GM12878 (cell line): ENCODE data around the gene FFAR1. TPM values are rescaled to one million over a fixed set of nuclear protein-coding genes. Genes with fewer than 3 reads are reported as not detected.

Experiments used
- BMI1 ChIP-seq: fragments of 450-650 bp; IDR thresholded peaks from 2 replicates; pipeline ENCODE4 v1.6.1; 2016; ENCODE audit warnings: mild to moderate bottlenecking, moderate library complexity, borderline replicate concordance
- CBX5 ChIP-seq: sonication (generic); IDR thresholded peaks from 2 replicates; pipeline ENCODE4 v1.6.1; 2016; ENCODE audit warnings: low read depth, moderate library complexity, mild to moderate bottlenecking, inconsistent platforms
- CREB1 ChIP-seq: IDR thresholded peaks from 2 replicates; pipeline ENCODE4 v1.6.1; 2012; ENCODE audit warnings: low read depth, mild to moderate bottlenecking, inconsistent platforms
- DPF2 ChIP-seq: fragments of 450-650 bp; IDR thresholded peaks from 2 replicates; pipeline ENCODE4 v1.6.1; 2017; ENCODE audit warnings: mild to moderate bottlenecking
- EED ChIP-seq: sonication (generic); IDR thresholded peaks from 2 replicates; pipeline ENCODE4 v1.6.1; 2016; ENCODE audit warnings: antibody characterized with exemption, low read depth
- FOXK2 ChIP-seq: fragments of 450-650 bp; IDR thresholded peaks from 2 replicates; pipeline ENCODE4 v1.6.1; 2017; ENCODE audit warnings: mild to moderate bottlenecking, moderate library complexity
- GATAD2B ChIP-seq: fragments of 450-650 bp; conservative IDR thresholded peaks from 2 replicates; pipeline ENCODE4 v1.6.1; 2017; ENCODE audit warnings: low read depth, mild to moderate bottlenecking, moderate library complexity
- IKZF2 ChIP-seq, 2 experiments: fragments of 450-650 bp; IDR thresholded peaks; 2 replicates each; pipeline ENCODE4 v1.6.1; 2017; ENCODE audit warnings: mild to moderate bottlenecking in 2 of 2, moderate library complexity in 2 of 2
- IRF5 ChIP-seq: fragments of 450-650 bp; IDR thresholded peaks from 2 replicates; pipeline ENCODE4 v1.6.1; 2017; ENCODE audit warnings: borderline replicate concordance
- JUNB ChIP-seq: IDR thresholded peaks from 2 replicates; pipeline ENCODE4 v1.6.1; 2016; ENCODE audit warnings: antibody characterized with exemption, mild to moderate bottlenecking
- LARP7 ChIP-seq: fragments of 450-650 bp; IDR thresholded peaks from 2 replicates; pipeline ENCODE4 v1.6.1; 2017; ENCODE audit warnings: mild to moderate bottlenecking
- MLLT1 ChIP-seq: fragments of 450-650 bp; IDR thresholded peaks from 2 replicates; pipeline ENCODE4 v1.6.1; 2016; ENCODE audit warnings: mild to moderate bottlenecking
- MYB ChIP-seq: fragments of 150-350 bp; IDR thresholded peaks from 2 replicates; pipeline ENCODE4 v1.6.1; 2014; ENCODE audit warnings: mild to moderate bottlenecking, low read depth, low read length, borderline replicate concordance
- MYC ChIP-seq: IDR thresholded peaks from 2 replicates; pipeline ENCODE4 v1.6.1; 2011; ENCODE audit warnings: mild to moderate bottlenecking, low read length, moderate library complexity, inconsistent platforms; ENCODE audit not compliant: insufficient read depth, insufficient replicate concordance, insufficient read length, severe bottlenecking
- NBN ChIP-seq: fragments of 450-650 bp; IDR thresholded peaks from 2 replicates; pipeline ENCODE4 v1.6.1; 2016
- NFIC ChIP-seq: IDR thresholded peaks from 2 replicates; pipeline ENCODE4 v1.6.1; 2012; ENCODE audit warnings: low read depth, mild to moderate bottlenecking, inconsistent platforms, low read length, moderate library complexity
- POU2F2 ChIP-seq: IDR thresholded peaks from 3 replicates; pipeline ENCODE4 v1.6.1; 2011; ENCODE audit warnings: low read depth, mild to moderate bottlenecking, low read length, borderline replicate concordance
- RELA ChIP-seq: fragments of 450-650 bp; IDR thresholded peaks from 2 replicates; pipeline ENCODE4 v1.8.0; 2014; ENCODE audit warnings: borderline replicate concordance; ENCODE audit not compliant: partially characterized antibody
- SP1 ChIP-seq: IDR thresholded peaks from one replicate; pipeline ENCODE4 v1.6.1; 2011; ENCODE audit warnings: low read depth, low read length
- SPI1 ChIP-seq: IDR thresholded peaks from 2 replicates; pipeline ENCODE4 v1.6.1; 2011; ENCODE audit warnings: low read depth, mild to moderate bottlenecking, low read length, moderate library complexity, borderline replicate concordance; ENCODE audit not compliant: insufficient read depth
- USF2 ChIP-seq: IDR thresholded peaks from 2 replicates; pipeline ENCODE4 v1.6.1; 2011; ENCODE audit warnings: low read depth, low read length, improper control_type of control experiment, borderline replicate concordance
- ZNF687 ChIP-seq: fragments of 450-650 bp; IDR thresholded peaks from 2 replicates; pipeline ENCODE4 v1.6.1; 2017; ENCODE audit warnings: mild to moderate bottlenecking, moderate library complexity
- polyA plus RNA-seq, 11 experiments: library from polyadenylated mRNA; depleted of rRNA in 4 of 11; unstranded in 6 of 11; stranded (reverse) in 5 of 11; fragments of >200 nt; fragmentation: Nextera tagmentation in 4 of 11; fragmentation: Illumina TruSeq in 1 of 11; extraction: Ambion mirVana in 4 of 11; extraction: Trizol in 1 of 11; gene quantifications; 1 replicate in 1 of 11; 2 replicates in 10 of 11; pipeline versions ENCODE4 v1.2.1 to v1.2.3, GENCODE V29; 2011 to 2016; ENCODE audit warnings: inconsistent platforms in 2 of 11, missing spikeins in 2 of 11, low read depth in 1 of 11
- total RNA-seq, 4 experiments: library from RNA; depleted of rRNA in 3 of 4; stranded (reverse); fragments of >200 nt in 3 of 4; fragmentation: Illumina TruSeq in 1 of 4; extraction: Trizol in 1 of 4; gene quantifications; 2 replicates each; pipeline versions ENCODE4 v1.2.1 to v1.2.3, GENCODE V29; 2013 to 2021

Gene FFAR1
- total and polyA plus RNA-seq, 10 of the 15 experiments (the other 5 are each of a cell fraction or from before 2014, with no cell fraction given), result 0.05 to 0.62 (median 0.14) TPM; not detected in 2

- peak; percentile 91 for TF ChIP-seq ZNF687
- peak; percentile 5; the same call in 1 of the 2 replicates for TF ChIP-seq NFIC
- peak; percentile 91 to 97 for TF ChIP-seq IKZF2 (IDR thresholded peaks at IDR 0.05)
- TF ChIP-seq JUNB, result peak; percentile 12; the same call in 1 of the 2 replicates
- no peak for TF ChIP-seq CBX5
- TF ChIP-seq NBN, result peak; percentile 98
- peak; percentile 70 for TF ChIP-seq CREB1
- peak; percentile 25; the same call in 1 of the 2 replicates for TF ChIP-seq IRF5
- TF ChIP-seq BMI1, result peak; percentile 71
- peak; percentile 88 for TF ChIP-seq EED
- TF ChIP-seq MLLT1, result peak; percentile 90
- TF ChIP-seq DPF2, result peak; percentile 91
- peak; percentile 78 for TF ChIP-seq SP1
- no peak for TF ChIP-seq USF2
- TF ChIP-seq POU2F2, result peak; percentile 87; the same call in 2 of the 3 replicates
- peak; percentile 94 for TF ChIP-seq MYC
- TF ChIP-seq RELA, result peak; percentile 99
- TF ChIP-seq MYB, result peak; percentile 72; the same call in 1 of the 2 replicates
- no peak for TF ChIP-seq SPI1
- TF ChIP-seq LARP7, result no peak; the same call in 1 of the 2 replicates
- TF ChIP-seq FOXK2, result no peak
- peak; percentile 89 for TF ChIP-seq GATAD2B
Measured at GRCh38 chr19:35346193-35347052, 1.3 kb upstream of the FFAR1 start (continued).
